Left lung (tissue), 10 donors: ENCODE measurements around the gene PIGW. TPM values are rescaled to one million over a fixed set of nuclear protein-coding genes. Genes with fewer than 3 reads are reported as not detected.

Source experiments
- ATAC-seq: fragments of 200-7000 bp; cut with Tn5 transposase; one replicate; pipeline ENCODE4 v1.9.1; 2020; ENCODE audit warnings: moderate library complexity
- DNase-seq, 4 donors: peaks; one replicate each; pipeline ENCODE4 v3.0.0-alpha.2; 2013 to 2020
- H3K27ac ChIP-seq, 2 donors: fragments of 200-600 bp; sonication (generic) in 1 of 2; one replicate each; pipeline versions ENCODE4 v1.5.0 to v1.8.0; 2020 to 2021
- H3K27me3 ChIP-seq, 2 donors: fragments of 200-600 bp; sonication (generic) in 1 of 2; one replicate each; pipeline versions ENCODE4 v1.5.0 to v1.8.0; 2020 to 2021
- H3K36me3 ChIP-seq, 2 donors: fragments of 200-600 bp; sonication (generic) in 1 of 2; one replicate each; pipeline versions ENCODE4 v1.5.0 to v1.8.0; 2020 to 2021
- H3K4me1 ChIP-seq, 2 donors: fragments of 200-600 bp; one replicate each; pipeline ENCODE4 v1.8.0; 2021
- H3K4me3 ChIP-seq, 2 donors: fragments of 200-600 bp; sonication (generic) in 1 of 2; one replicate each; pipeline versions ENCODE4 v1.5.0 to v1.8.0; 2020 to 2021; ENCODE audit warnings: mild to moderate bottlenecking in 1 of 2
- H3K9me3 ChIP-seq, 2 donors: fragments of 200-600 bp; sonication (generic) in 1 of 2; one replicate each; pipeline versions ENCODE4 v1.5.0 to v1.8.0; 2020 to 2021
- CTCF ChIP-seq, 2 donors: fragments of 200-600 bp; sonication (generic) in 1 of 2; IDR thresholded peaks; one replicate each; pipeline versions ENCODE4 v1.5.0 to v1.8.0; 2021; ENCODE audit warnings: antibody characterized with exemption in 2 of 2
- intact Hi-C, 2 donors: fragments of 100-400 bp; cut with DNase I; formaldehyde crosslinking; loops; one replicate each; pipeline versions ENCODE4 v1.11.2 to v1.14.2; 2022
- polyA plus RNA-seq, 6 donors: library from polyadenylated mRNA; unstranded; fragments of 120-200 nt; gene quantifications; one replicate each; pipeline ENCODE4 v1.2.1, GENCODE V29; 2013; ENCODE audit not compliant: insufficient read length in 6 of 6
- total RNA-seq, 2 donors: library from RNA; stranded (reverse); fragmentation: NEBNext Ultra II Directional; extraction: Animal tissue kit (Norgen Biotek cat#: 25700); gene quantifications; one replicate each; pipeline ENCODE4 v1.2.1, GENCODE V29; 2021
- donor health status: DM: no; HTN: yes; CAD: no.
- donor health status: DM: no; HTN: no; CAD: no.

PIGW gene
- total and polyA plus RNA-seq, 8 donors: 5.9 to 20.1 (median 8.9) TPM

GRCh38 chr17:36509272-36509985 is 25.4 kb upstream of the PIGW start:
- Histone ChIP-seq H3K27ac (no peak overlapping the region), H3K27me3 (no peaks in the 10 kb centered on the region), H3K4me3 (no peak overlapping the region), H3K36me3 (peaks cover 0 to 77% of the 10 kb centered on the region in 2 donors), H3K9me3 (no peaks in the 10 kb centered on the region), H3K4me1 (no peaks in the 10 kb centered on the region)
- TF ChIP-seq CTCF (IDR thresholded peaks at IDR 0.05): no peak
- intact Hi-C loops: no loop called here
- DNase-seq (no peak), ATAC-seq (no peak)

- no peak for TF ChIP-seq CTCF (IDR thresholded peaks at IDR 0.05)
These were observed 24.2 kb upstream of the PIGW start for GRCh38 chr17:36510636-36511035.

DNA sequence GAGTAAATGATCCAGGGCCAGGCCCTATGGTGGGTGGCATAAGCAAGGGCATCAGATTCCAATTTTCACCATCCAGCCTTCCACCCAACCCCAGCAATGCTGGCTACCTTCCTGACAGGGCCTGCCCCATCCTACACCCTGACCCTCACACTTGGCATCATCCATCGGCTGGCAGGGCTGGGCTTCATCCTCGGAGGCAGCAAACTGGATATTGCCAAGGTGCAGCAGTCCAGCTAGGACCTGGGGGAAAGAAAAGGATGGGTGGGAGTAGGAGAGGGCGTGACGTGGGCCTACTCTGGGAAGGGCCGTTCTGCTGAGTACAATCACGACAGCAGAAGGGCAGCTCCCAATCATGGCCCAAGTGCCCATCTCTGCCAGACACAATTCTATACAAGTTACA is 23.6 kb upstream of the PIGW start:
- Histone ChIP-seq H3K27ac (no peak overlapping the region), H3K4me1 (no peaks in the 10 kb centered on the region), H3K4me3 (no peak overlapping the region), H3K9me3 (no peaks in the 10 kb centered on the region), H3K36me3 (peaks cover 0 to 77% of the 10 kb centered on the region in 2 donors), H3K27me3 (no peaks in the 10 kb centered on the region)
- TF ChIP-seq CTCF (IDR thresholded peaks at IDR 0.05): no peak
- ATAC-seq (no peak), DNase-seq (no peak)
- intact Hi-C loops: no loop called here

More at GRCh38 chr17:36510636-36511035, 24.2 kb upstream of the PIGW start:
- Histone ChIP-seq H3K36me3 (peaks cover 0 to 77% of the 10 kb centered on the region in 2 donors), H3K27ac (no peak overlapping the region), H3K27me3 (no peaks in the 10 kb centered on the region), H3K9me3 (no peaks in the 10 kb centered on the region), H3K4me1 (no peaks in the 10 kb centered on the region), H3K4me3 (no peak overlapping the region)
- ATAC-seq: no peak
- intact Hi-C loops: no loop called here
- DNase-seq: no peak

DNA sequence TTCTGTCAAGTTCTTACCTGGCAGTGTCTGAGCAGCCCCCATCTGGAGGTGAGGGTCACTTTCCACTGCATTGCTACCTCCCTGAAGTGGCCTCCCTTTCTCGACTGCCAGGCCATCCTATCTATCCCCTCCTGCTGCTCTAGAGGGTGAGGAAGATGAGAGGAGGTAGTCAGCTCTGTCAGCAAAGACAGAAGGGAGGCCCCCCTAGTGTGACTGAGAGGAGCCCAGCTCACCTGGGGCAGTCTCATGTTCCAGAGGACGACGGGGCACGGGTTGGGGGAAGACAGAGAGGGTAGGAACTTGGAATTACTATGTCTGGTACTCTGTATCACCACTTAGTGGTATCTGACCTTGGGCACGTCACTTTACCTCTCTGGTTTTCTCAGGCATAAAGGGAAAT is 22.1 kb upstream of the PIGW start:
- Histone ChIP-seq H3K4me3 (no peak overlapping the region), H3K36me3 (peaks cover 0 to 79% of the 10 kb centered on the region in 2 donors), H3K9me3 (no peaks in the 10 kb centered on the region), H3K4me1 (no peaks in the 10 kb centered on the region), H3K27ac (no peak overlapping the region), H3K27me3 (no peaks in the 10 kb centered on the region)
- intact Hi-C loops: no loop called here
- DNase-seq (no peak), ATAC-seq (no peak)
- no peak for TF ChIP-seq CTCF (IDR thresholded peaks at IDR 0.05)

- DNase-seq (no peak), ATAC-seq (no peak)
- no peak for TF ChIP-seq CTCF (IDR thresholded peaks at IDR 0.05)
- Histone ChIP-seq H3K4me1 (no peaks in the 10 kb centered on the region), H3K27me3 (no peaks in the 10 kb centered on the region), H3K9me3 (no peaks in the 10 kb centered on the region), H3K36me3 (peaks cover 0 to 75% of the 10 kb centered on the region in 2 donors), H3K27ac (no peak overlapping the region), H3K4me3 (no peak overlapping the region)
- intact Hi-C loops: no loop called here
These were observed 19.9 kb upstream of the PIGW start for GRCh38 chr17:36514856-36515255.
